MM.1S (cell line): ENCODE measurements around the gene TRAPPC4.
"Not testable (repeated sequence)": the region's sequence is repeated elsewhere in the genome, so short reads cannot be mapped to it uniquely, and the experiment has no call there.

ENCODE experiments used
- DNase-seq: peaks from one replicate; pipeline ENCODE4 v3.0.0-alpha.2; 2015
- H2AFZ ChIP-seq: fragments of 300-600 bp; sonication (generic); 2 replicates; pipeline ENCODE4 v1.6.0; 2016; ENCODE audit warnings: antibody characterized with exemption, low read length
- H3F3A ChIP-seq: fragments of 300-600 bp; sonication (generic); 2 replicates; pipeline ENCODE4 v1.6.1; 2016; ENCODE audit warnings: mild to moderate bottlenecking, antibody characterized with exemption, low read length, moderate library complexity, mixed read lengths; ENCODE audit not compliant: insufficient read depth
- H3K27ac ChIP-seq: fragments of 300-600 bp; sonication (generic); 2 replicates; pipeline ENCODE4 v1.5.1; 2016; ENCODE audit warnings: mild to moderate bottlenecking, low read length
- H3K27me3 ChIP-seq: fragments of 300-600 bp; sonication (generic); replicated peaks from 2 replicates; pipeline ENCODE4 v1.6.0; 2016; ENCODE audit warnings: low read length; ENCODE audit not compliant: insufficient read depth
- H3K36me3 ChIP-seq: fragments of 300-600 bp; sonication (generic); replicated peaks from 2 replicates; pipeline ENCODE4 v1.6.1; 2016; ENCODE audit warnings: mild to moderate bottlenecking, low read length, mixed read lengths; ENCODE audit not compliant: insufficient read depth
- H3K4me1 ChIP-seq: fragments of 300-600 bp; sonication (generic); 2 replicates; pipeline ENCODE4 v1.6.1; 2016; ENCODE audit warnings: low read length, mixed read lengths
- H3K4me2 ChIP-seq: fragments of 300-600 bp; sonication (generic); 2 replicates; pipeline ENCODE4 v1.6.0; 2016; ENCODE audit warnings: low read depth, low read length
- H3K4me3 ChIP-seq: fragments of 300-600 bp; sonication (generic); 2 replicates; pipeline ENCODE4 v1.5.1; 2016; ENCODE audit warnings: low read length, mixed read lengths
- H3K79me2 ChIP-seq: fragments of 300-600 bp; sonication (generic); 2 replicates; pipeline ENCODE4 v1.6.1; 2016; ENCODE audit warnings: mixed run types, low read length, mixed read lengths
- H3K9ac ChIP-seq: fragments of 300-600 bp; sonication (generic); 2 replicates; pipeline ENCODE4 v1.6.1; 2016; ENCODE audit warnings: low read length, mixed read lengths
- H3K9me2 ChIP-seq: fragments of 300-600 bp; sonication (generic); replicated peaks from 2 replicates; pipeline ENCODE4 v1.6.1; 2016; ENCODE audit warnings: mild to moderate bottlenecking, low read length, mixed read lengths; ENCODE audit not compliant: insufficient read depth
- H3K9me3 ChIP-seq: fragments of 300-600 bp; sonication (generic); replicated peaks from 2 replicates; pipeline ENCODE4 v1.6.1; 2016; ENCODE audit warnings: mild to moderate bottlenecking, low read length, mixed read lengths; ENCODE audit not compliant: insufficient read depth
- H4K20me1 ChIP-seq: fragments of 300-600 bp; sonication (generic); 2 replicates; pipeline ENCODE4 v1.6.1; 2016; ENCODE audit warnings: mild to moderate bottlenecking, low read length, moderate library complexity, mixed read lengths; ENCODE audit not compliant: insufficient read depth
- EZH2 ChIP-seq: fragments of 300-600 bp; sonication (generic); optimal IDR thresholded peaks from 2 replicates; pipeline ENCODE3; 2017; ENCODE audit warnings: low read depth, mild to moderate bottlenecking, antibody characterized with exemption, low read length, mixed read lengths
- EZH2phosphoT487 ChIP-seq: fragments of 300-600 bp; sonication (generic); IDR thresholded peaks from 2 replicates; pipeline ENCODE4 v1.6.1; 2018; ENCODE audit warnings: antibody characterized with exemption, low read length
- TF ChIP-seq, protein P1 (sequence below): fragments of 300-600 bp; sonication (generic); IDR thresholded peaks from 2 replicates; pipeline ENCODE4 v1.5.1; 2016; ENCODE audit warnings: antibody characterized with exemption, low read length, mixed read lengths

TRAPPC4 gene

DNA sequence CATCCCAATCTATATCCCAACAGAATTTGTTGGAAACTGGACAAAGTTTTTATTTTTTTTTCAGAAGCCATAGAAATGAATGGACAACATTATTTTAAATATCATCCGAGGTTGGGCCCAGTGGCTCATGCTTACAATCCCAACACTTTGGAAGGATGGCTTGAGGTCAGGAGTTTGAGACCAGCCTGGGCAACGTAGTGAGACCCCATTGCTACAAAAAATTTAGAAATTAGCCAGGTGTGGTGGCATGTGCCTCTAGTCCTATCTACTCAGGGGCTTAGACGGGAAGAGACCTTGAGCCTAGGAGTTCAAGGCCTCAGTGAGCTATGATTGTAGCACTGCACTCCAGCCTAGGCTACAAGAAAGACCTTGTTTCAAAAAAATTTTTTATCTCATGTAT lies 16.2 kb downstream of the TRAPPC4 start:
- Histone ChIP-seq H3F3A (peaks cover 3% of the 10 kb centered on the region), H3K27ac (no peak overlapping the region), H3K4me2 (no peak overlapping the region), H3K9ac (no peak overlapping the region), H2AFZ (no peak overlapping the region), H3K4me3 (no peak overlapping the region), H3K36me3 (no peaks in the 10 kb centered on the region), H4K20me1 (no peaks in the 10 kb centered on the region), H3K9me2 (no peaks in the 10 kb centered on the region), H3K27me3 (no peaks in the 10 kb centered on the region), H3K4me1 (no peaks in the 10 kb centered on the region), H3K79me2 (peaks cover 8% of the 10 kb centered on the region), H3K9me3 (no peaks in the 10 kb centered on the region)
- no peak for DNase-seq
- TF ChIP-seq, protein P1, sequence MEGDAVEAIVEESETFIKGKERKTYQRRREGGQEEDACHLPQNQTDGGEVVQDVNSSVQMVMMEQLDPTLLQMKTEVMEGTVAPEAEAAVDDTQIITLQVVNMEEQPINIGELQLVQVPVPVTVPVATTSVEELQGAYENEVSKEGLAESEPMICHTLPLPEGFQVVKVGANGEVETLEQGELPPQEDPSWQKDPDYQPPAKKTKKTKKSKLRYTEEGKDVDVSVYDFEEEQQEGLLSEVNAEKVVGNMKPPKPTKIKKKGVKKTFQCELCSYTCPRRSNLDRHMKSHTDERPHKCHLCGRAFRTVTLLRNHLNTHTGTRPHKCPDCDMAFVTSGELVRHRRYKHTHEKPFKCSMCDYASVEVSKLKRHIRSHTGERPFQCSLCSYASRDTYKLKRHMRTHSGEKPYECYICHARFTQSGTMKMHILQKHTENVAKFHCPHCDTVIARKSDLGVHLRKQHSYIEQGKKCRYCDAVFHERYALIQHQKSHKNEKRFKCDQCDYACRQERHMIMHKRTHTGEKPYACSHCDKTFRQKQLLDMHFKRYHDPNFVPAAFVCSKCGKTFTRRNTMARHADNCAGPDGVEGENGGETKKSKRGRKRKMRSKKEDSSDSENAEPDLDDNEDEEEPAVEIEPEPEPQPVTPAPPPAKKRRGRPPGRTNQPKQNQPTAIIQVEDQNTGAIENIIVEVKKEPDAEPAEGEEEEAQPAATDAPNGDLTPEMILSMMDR: no peak
- TF ChIP-seq EZH2 (no peak), EZH2phosphoT487 (no peak)

GRCh38 chr11:119038884-119039283 lies 20.3 kb downstream of the TRAPPC4 start:
- H3K4me1 ChIP-seq: peaks cover 15% of the 10 kb centered on the region

GRCh38 chr11:119039471-119039870 lies 20.9 kb downstream of the TRAPPC4 start:
- H3K9me3 ChIP-seq, H3K27ac ChIP-seq, H3K9me2 ChIP-seq, H4K20me1 ChIP-seq, H3K4me2 ChIP-seq, H3K4me3 ChIP-seq, H3K9ac ChIP-seq, H3K79me2 ChIP-seq, DNase-seq, H3K27me3 ChIP-seq, H2AFZ ChIP-seq, H3K36me3 ChIP-seq: not testable (repeated sequence)
- Histone ChIP-seq H3F3A (peaks cover 21% of the 10 kb centered on the region), H3K4me1 (peaks cover 15% of the 10 kb centered on the region)

More at GRCh38 chr11:119038884-119039283, 20.3 kb downstream of the TRAPPC4 start:
- Histone ChIP-seq H3K4me3 (no peak overlapping the region), H4K20me1 (no peaks in the 10 kb centered on the region), H3K27ac (no peak overlapping the region), H3F3A (peaks cover 16% of the 10 kb centered on the region), H3K9me3 (no peaks in the 10 kb centered on the region), H3K9me2 (no peaks in the 10 kb centered on the region), H2AFZ (no peak overlapping the region), H3K9ac (no peak overlapping the region), H3K27me3 (no peaks in the 10 kb centered on the region), H3K4me2 (no peak overlapping the region), H3K79me2 (no peaks in the 10 kb centered on the region), H3K36me3 (no peaks in the 10 kb centered on the region)
- no peak for DNase-seq
- TF ChIP-seq, protein P1: no peak
- TF ChIP-seq EZH2 (no peak), EZH2phosphoT487 (no peak)

- Histone ChIP-seq H2AFZ (0 out of 2 replicates have a peak overlapping the region, but pooled peaks have one; percentile 56), H3K9me2 (no peaks in the 10 kb centered on the region), H3K27me3 (no peaks in the 10 kb centered on the region), H3K4me2 (peak overlapping the region; percentile 41; the same call in 1 of the 2 replicates), H4K20me1 (no peaks in the 10 kb centered on the region), H3F3A (peaks cover 21% of the 10 kb centered on the region), H3K79me2 (no peaks in the 10 kb centered on the region), H3K4me3 (no peak overlapping the region), H3K27ac (peak overlapping the region; percentile 32; the same call in 1 of the 2 replicates), H3K4me1 (peaks cover 15% of the 10 kb centered on the region), H3K9me3 (no peaks in the 10 kb centered on the region), H3K36me3 (no peaks in the 10 kb centered on the region), H3K9ac (no peak overlapping the region)
- peak; percentile 70 for DNase-seq
- TF ChIP-seq EZH2: no peak
- TF ChIP-seq, protein P1: no peak
- TF ChIP-seq EZH2phosphoT487: no peak
These were observed 23.4 kb downstream of the TRAPPC4 start for GRCh38 chr11:119041821-119042514.
